Measurements from ENCODE around the gene GDPGP1.
"Not testable (repeated sequence)": the region's sequence is repeated elsewhere in the genome, so short reads cannot be mapped to it uniquely, and the experiment has no call there.

GDPGP1 gene

DNA sequence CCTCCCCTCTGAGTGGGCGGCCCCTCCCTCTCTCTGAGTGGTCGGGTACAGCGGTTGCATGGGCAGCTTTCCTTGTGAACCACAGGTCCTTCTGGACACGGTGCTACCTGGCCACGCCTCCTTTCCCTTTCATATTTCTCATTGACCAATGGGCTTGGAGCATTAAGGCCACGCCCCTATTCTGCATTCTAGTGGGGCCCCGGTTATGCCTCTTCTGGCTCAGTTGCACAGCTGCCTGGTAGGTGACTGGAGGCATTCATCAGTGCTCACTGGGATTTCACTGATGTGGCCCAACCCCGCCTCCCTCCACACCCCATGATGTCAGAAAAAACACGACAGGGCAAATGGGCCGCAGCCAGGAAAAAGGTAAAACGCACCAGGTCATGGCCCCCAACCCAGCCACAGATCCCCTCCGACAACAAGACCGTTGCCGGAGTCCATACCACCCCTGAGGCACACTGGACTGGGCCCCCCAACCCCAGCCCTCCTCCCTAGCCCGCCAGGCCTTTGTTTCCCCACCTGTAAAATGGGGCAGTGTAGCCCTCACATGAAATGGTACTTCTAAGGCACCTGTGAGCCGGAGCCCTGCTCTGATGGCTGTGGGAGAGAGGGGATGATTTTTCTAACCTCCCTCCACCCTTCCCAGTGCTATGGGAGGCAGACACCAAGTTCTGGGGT is 57.8 kb downstream of the GDPGP1 start:
- no peak for TF ChIP-seq CTCF (IDR thresholded peaks at IDR 0.05; ENCODE audit: low read depth, low read length, missing control alignments)
- DNase-seq (ENCODE audit: low read depth) = peak; percentile 34

GRCh38 chr15:90293040-90293810 is 59.2 kb downstream of the GDPGP1 start:
- DNase-seq (ENCODE audit: low read depth) = peak; percentile 18
- peak; percentile 93 for TF ChIP-seq CTCF (IDR thresholded peaks at IDR 0.05; ENCODE audit: low read depth, low read length, missing control alignments)
- H3K4me3 ChIP-seq (ENCODE audit: low read depth, low read length) = not testable (repeated sequence)

More for the DNA sequence above, 57.8 kb downstream of the GDPGP1 start:
- no peak overlapping the region for H3K4me3 ChIP-seq (ENCODE audit: low read depth, low read length)

DNA sequence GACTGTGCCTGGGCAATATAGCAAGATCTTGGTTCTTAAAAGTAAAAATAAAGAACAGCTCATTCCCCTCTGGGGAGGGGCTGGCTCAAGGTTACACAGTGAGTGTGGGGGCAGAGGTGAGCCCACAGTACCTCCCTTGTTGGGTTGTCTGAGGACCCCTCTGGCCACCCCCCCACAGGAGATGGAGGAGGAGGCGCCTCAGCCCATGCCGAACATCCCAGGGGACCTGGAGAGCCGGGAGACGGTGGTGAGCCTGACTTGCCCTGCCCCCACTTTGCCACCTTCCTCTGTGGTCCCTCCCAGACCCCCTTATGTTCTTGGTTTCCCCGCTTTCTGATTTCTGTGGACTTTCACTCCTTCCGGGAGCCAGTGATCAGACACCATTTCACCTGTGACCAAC is 60.1 kb downstream of the GDPGP1 start:
- H3K4me3 ChIP-seq (ENCODE audit: low read depth, low read length) = no peak overlapping the region
- no peak for TF ChIP-seq CTCF (IDR thresholded peaks at IDR 0.05; ENCODE audit: low read depth, low read length, missing control alignments)
- no peak for DNase-seq (ENCODE audit: low read depth)

- no peak for DNase-seq (ENCODE audit: low read depth)
- H3K4me3 ChIP-seq (ENCODE audit: low read depth, low read length) = no peak overlapping the region
- no peak for TF ChIP-seq CTCF (IDR thresholded peaks at IDR 0.05; ENCODE audit: low read depth, low read length, missing control alignments)
Observed at GRCh38 chr15:90294601-90295269, 60.7 kb downstream of the GDPGP1 start.

DNA sequence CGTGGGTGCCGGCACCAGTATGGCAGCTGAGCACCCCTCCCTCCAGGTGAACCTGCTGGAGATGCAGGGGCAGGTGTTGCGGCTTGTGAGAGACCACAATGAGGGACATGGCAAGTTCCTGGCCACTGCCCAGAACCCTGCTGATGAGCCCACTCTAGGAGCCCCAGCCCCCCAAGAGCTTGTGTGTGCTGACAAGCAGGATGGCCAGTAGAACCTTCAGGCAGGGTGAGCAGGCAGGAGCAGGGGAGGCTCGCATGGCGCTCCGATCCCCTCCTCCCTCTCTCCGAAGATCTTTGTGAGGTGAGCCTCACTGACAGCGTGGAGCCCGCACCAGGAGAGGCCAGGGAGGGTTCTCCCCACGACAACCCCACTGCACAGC is 61.2 kb downstream of the GDPGP1 start:
- no peak overlapping the region for H3K4me3 ChIP-seq (ENCODE audit: low read depth, low read length)
- no peak for DNase-seq (ENCODE audit: low read depth)
- TF ChIP-seq CTCF (IDR thresholded peaks at IDR 0.05; ENCODE audit: low read depth, low read length, missing control alignments) = no peak

All from GM12864 (cell line).